ENCODE data around the gene ZSCAN12. TPM values are rescaled to one million over a fixed set of nuclear protein-coding genes. Genes with fewer than 3 reads are reported as not detected.

The ZSCAN12 gene
- total RNA-seq, 1 donor from 2014 or later, result 2.1 TPM

Other genes starting within 250 kb of the ZSCAN12 start
- 6.5 and 8.6 TPM in 2 replicates for gene ZSCAN9, start 174.5 kb downstream of the ZSCAN12 start, total RNA-seq
- gene ZKSCAN4, start 147.5 kb downstream of the ZSCAN12 start, total RNA-seq, result 3.0 and 4.3 TPM in 2 replicates
- gene NKAPL, start 140.4 kb downstream of the ZSCAN12 start, total RNA-seq, result under 0.01 and 0.38 TPM in 2 replicates
- gene ZSCAN26, start 132.6 kb downstream of the ZSCAN12 start, total RNA-seq, result 6.4 and 9.0 TPM in 2 replicates
- gene PGBD1, start 118.2 kb downstream of the ZSCAN12 start, total RNA-seq, result 4.6 and 5.2 TPM in 2 replicates
- gene ZSCAN31, start 63.6 kb downstream of the ZSCAN12 start, total RNA-seq, result 6.6 and 12.1 TPM in 2 replicates
- 4.2 and 4.6 TPM in 2 replicates for gene ZKSCAN3, start 49.8 kb downstream of the ZSCAN12 start, total RNA-seq
- gene ZSCAN23, start 43.7 kb upstream of the ZSCAN12 start, total RNA-seq, result under 0.01 and 0.26 TPM in 2 replicates
- not detected in 2 replicates for gene GPX6, start 116.0 kb upstream of the ZSCAN12 start, total RNA-seq
- not detected in 2 replicates for gene GPX5, start 126.1 kb upstream of the ZSCAN12 start, total RNA-seq

All from dermis microvascular lymphatic vessel endothelial cell (primary cell).